KMS-11 (cell line): ENCODE data around the gene TSEN54.

Experiments
- H2AFZ ChIP-seq: fragments of 200-600 bp; sonication (generic); 2 replicates; pipeline ENCODE4 v1.6.1; 2016; ENCODE audit warnings: antibody characterized with exemption, mixed run types, low read depth
- H3K27ac ChIP-seq: fragments of 200-600 bp; sonication (generic); 2 replicates; pipeline ENCODE4 v1.6.1; 2016; ENCODE audit warnings: mild to moderate bottlenecking, mixed run types
- H3K27me3 ChIP-seq: fragments of 200-600 bp; sonication (generic); 2 replicates; pipeline ENCODE4 v1.6.1; 2017; ENCODE audit warnings: mild to moderate bottlenecking, low read depth, mixed run types, moderate library complexity; ENCODE audit not compliant: insufficient read depth
- H3K36me3 ChIP-seq: fragments of 200-600 bp; sonication (generic); 2 replicates; pipeline ENCODE4 v1.6.1; 2017; ENCODE audit warnings: mild to moderate bottlenecking, mixed run types; ENCODE audit not compliant: insufficient read depth
- H3K4me1 ChIP-seq: fragments of 200-600 bp; sonication (generic); 2 replicates; pipeline ENCODE4 v1.6.1; 2016; ENCODE audit warnings: mild to moderate bottlenecking, low read depth, mixed run types; ENCODE audit not compliant: poor library complexity, severe bottlenecking
- H3K4me2 ChIP-seq: fragments of 200-600 bp; sonication (generic); 2 replicates; pipeline ENCODE4 v1.7.0; 2016; ENCODE audit warnings: mild to moderate bottlenecking, mixed run types
- H3K4me3 ChIP-seq: fragments of 200-600 bp; sonication (generic); IDR thresholded peaks from 2 replicates; pipeline ENCODE4 v1.6.1; 2017; ENCODE audit warnings: low read depth, low read length, mixed read lengths; ENCODE audit not compliant: insufficient read depth
- H3K79me2 ChIP-seq: fragments of 200-600 bp; sonication (generic); 2 replicates; pipeline ENCODE4 v1.6.1; 2016; ENCODE audit warnings: low read depth, mixed run types; ENCODE audit not compliant: insufficient read depth
- H3K9ac ChIP-seq: fragments of 200-600 bp; sonication (generic); 2 replicates; pipeline ENCODE4 v1.6.1; 2016; ENCODE audit warnings: mild to moderate bottlenecking, mixed run types
- H4K20me1 ChIP-seq: fragments of 200-600 bp; sonication (generic); 2 replicates; pipeline ENCODE4 v1.6.1; 2016; ENCODE audit warnings: mild to moderate bottlenecking, mixed run types; ENCODE audit not compliant: insufficient read depth
- TF ChIP-seq, protein P1 (sequence below): fragments of 200-600 bp; sonication (generic); conservative IDR thresholded peaks from 2 replicates; pipeline ENCODE4 v1.6.1; 2017; ENCODE audit warnings: low read depth, mild to moderate bottlenecking, antibody characterized with exemption, low read length, moderate library complexity, mixed read lengths

Gene TSEN54

DNA sequence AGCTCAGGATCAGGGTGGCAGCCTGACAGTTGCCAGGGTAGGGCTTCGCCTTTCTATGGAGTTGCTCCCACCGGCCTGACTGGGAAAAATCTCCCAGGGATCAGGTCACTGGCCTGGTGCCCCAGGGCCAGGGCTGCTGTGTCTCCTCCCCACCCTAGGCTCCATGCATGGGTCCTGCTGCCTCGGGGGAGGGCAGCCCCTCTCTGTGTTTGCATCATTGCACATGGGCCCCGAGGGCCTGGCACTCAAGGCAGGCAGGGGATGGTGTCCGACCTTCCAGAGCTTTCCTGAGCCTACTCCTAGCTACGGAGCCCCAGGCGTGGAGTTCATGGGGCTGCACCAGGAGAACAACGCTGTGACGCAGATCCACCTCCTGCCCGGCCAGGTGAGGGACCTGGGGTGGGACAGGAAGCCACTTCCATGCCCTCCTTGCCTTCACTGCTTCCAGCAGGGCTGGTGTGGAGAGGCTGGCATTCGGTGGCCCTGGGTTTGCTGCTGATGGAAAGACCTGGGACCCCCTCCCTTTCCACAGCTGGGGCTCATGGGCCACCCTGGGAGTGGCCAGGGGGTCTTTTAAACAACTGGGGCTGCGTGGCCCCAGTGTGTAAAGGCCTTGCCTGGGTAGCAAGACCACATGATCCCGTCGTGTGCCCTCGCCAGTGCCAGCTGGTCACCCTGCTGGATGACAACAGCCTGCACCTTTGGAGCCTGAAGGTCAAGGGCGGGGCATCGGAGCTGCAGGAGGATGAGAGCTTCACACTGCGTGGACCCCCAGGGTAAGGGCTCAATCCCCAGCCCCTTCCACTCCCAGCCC lies 41.7 kb downstream of the TSEN54 start:
- no peak overlapping the region for H3K4me2 ChIP-seq

DNA sequence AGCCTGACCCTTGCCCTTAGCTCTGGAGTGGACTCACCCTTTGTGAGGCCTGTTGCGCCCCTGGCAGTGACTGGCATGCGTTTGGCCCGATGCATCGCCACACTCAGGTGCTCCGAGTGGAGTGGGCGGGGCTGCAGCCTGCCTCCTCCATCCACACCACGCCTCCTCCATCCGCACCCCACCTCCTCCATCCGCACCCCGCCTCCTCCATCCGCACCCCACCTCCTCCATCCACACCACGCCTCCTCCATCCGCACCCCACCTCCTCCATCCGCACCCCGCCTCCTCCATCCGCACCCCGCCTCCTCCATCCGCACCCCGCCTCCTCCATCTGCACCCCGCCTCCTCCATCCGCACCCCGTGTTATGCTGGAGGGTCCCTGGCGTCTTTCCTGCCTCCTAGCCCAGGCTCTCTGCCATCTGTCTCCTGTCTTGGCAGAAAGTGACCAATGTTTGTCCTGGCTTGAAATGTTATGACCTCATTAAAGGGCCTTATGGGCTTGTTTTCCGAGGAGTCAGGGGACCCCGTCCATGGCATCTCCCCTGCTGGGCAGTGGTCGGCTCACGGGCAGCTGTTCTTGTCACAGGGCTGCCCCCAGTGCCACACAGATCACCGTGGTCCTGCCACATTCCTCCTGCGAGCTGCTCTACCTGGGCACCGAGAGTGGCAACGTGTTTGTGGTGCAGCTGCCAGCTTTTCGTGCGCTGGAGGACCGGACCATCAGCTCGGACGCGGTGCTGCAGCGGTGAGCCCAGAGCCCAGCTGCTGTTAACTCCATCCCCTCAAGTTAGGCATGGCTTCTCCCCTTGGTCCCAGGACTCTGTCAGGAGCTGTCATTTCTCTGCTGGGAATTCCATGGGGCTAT lies 42.6 kb downstream of the TSEN54 start:
- Histone ChIP-seq H3K9ac (no peak overlapping the region), H4K20me1 (no peaks in the 10 kb centered on the region), H3K79me2 (no peaks in the 10 kb centered on the region), H3K4me1 (no peaks in the 10 kb centered on the region), H3K27me3 (no peaks in the 10 kb centered on the region), H2AFZ (no peak overlapping the region), H3K36me3 (no peaks in the 10 kb centered on the region), H3K4me2 (no peak overlapping the region), H3K4me3 (no peak overlapping the region), H3K27ac (no peak overlapping the region)
- TF ChIP-seq, protein P1, sequence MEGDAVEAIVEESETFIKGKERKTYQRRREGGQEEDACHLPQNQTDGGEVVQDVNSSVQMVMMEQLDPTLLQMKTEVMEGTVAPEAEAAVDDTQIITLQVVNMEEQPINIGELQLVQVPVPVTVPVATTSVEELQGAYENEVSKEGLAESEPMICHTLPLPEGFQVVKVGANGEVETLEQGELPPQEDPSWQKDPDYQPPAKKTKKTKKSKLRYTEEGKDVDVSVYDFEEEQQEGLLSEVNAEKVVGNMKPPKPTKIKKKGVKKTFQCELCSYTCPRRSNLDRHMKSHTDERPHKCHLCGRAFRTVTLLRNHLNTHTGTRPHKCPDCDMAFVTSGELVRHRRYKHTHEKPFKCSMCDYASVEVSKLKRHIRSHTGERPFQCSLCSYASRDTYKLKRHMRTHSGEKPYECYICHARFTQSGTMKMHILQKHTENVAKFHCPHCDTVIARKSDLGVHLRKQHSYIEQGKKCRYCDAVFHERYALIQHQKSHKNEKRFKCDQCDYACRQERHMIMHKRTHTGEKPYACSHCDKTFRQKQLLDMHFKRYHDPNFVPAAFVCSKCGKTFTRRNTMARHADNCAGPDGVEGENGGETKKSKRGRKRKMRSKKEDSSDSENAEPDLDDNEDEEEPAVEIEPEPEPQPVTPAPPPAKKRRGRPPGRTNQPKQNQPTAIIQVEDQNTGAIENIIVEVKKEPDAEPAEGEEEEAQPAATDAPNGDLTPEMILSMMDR, result no peak

More for the DNA sequence above, 41.7 kb downstream of the TSEN54 start:
- Histone ChIP-seq H2AFZ (no peak overlapping the region), H3K27me3 (no peaks in the 10 kb centered on the region), H3K4me1 (no peaks in the 10 kb centered on the region), H4K20me1 (no peaks in the 10 kb centered on the region), H3K4me3 (no peak overlapping the region), H3K27ac (no peak overlapping the region), H3K36me3 (no peaks in the 10 kb centered on the region), H3K79me2 (no peaks in the 10 kb centered on the region), H3K9ac (no peak overlapping the region)
- TF ChIP-seq, protein P1, result no peak

DNA sequence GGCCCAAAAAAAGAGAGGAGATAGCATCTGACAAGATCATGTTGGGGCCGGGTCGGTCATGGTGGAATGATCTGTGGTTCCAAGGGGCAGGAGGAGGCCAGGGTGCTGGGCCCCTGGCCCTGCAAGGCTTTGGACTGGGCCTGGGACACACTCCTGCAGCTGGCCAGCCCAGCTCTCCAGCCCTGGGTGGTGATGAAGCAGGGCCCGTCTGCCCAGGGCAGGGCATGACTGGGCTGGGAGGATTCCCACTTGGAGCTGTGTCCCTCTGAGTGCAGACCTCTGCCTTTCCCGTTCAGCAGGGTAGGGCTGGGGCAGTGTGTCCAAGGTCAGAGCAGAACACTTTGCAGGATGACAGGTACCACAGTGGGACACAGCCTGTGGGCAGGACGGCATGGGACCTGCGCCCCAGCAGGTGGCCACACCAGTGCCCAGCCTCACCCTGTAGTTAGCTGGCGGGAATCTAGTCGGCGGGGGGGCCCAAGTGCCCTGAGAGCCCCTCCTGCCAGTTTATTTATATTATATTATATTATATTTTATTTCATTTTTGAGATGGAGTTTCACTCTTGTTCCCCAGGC lies 43.7 kb downstream of the TSEN54 start:
- H3K4me2 ChIP-seq, result no peak overlapping the region
- no peak overlapping the region for H3K4me3 ChIP-seq
- no peak overlapping the region for H3K9ac ChIP-seq
- no peaks in the 10 kb centered on the region for H3K27me3 ChIP-seq
- H3K4me1 ChIP-seq, result no peaks in the 10 kb centered on the region
- no peaks in the 10 kb centered on the region for H3K79me2 ChIP-seq
- no peak overlapping the region for H3K27ac ChIP-seq
- no peaks in the 10 kb centered on the region for H3K36me3 ChIP-seq
- H4K20me1 ChIP-seq, result no peaks in the 10 kb centered on the region
- H2AFZ ChIP-seq, result no peak overlapping the region
- TF ChIP-seq, protein P1, result no peak

DNA sequence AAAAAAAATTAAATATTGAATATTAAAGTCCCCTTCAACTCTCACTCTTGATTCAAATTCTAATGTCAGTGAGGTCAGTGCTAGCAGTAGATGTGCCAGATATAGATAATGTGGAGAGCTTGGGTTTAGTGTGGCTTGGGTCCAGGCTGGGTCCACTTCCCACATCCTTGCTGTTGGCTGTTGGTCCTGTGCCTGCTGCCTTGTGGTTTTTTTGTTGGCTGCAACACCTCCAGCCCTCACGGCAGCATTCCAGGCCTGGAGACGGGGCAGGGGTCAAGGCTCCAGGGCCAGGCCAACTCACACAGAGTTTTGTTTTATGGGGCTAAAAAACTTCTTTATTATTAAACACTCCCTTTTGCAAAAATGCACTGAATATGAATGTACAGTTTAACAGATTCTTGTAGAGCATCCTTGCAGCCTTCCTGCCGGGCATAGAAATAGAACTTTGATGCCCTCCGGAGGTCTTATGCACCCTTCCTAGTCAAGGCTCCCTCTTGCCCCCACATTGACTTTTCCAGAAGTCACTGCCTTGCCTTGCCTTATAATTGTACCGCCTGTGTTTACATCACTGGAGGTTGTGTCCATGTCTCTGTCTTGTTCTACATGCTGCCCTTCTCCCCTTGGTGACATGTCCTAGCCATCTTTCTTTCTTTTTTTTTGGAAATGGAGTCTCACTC lies 45.7 kb downstream of the TSEN54 start:
- H3K4me2 ChIP-seq, result no peak overlapping the region
- H3K9ac ChIP-seq, result no peak overlapping the region
- no peak overlapping the region for H3K27ac ChIP-seq
- H4K20me1 ChIP-seq, result no peaks in the 10 kb centered on the region
- H3K27me3 ChIP-seq, result no peaks in the 10 kb centered on the region
- no peaks in the 10 kb centered on the region for H3K36me3 ChIP-seq
- no peak overlapping the region for H2AFZ ChIP-seq
- H3K79me2 ChIP-seq, result no peaks in the 10 kb centered on the region
- no peak overlapping the region for H3K4me3 ChIP-seq
- peaks cover 5% of the 10 kb centered on the region for H3K4me1 ChIP-seq
- TF ChIP-seq, protein P1, result no peak
